Suppressor macrophage (primary cell): Measurements from ENCODE around the gene ITGAL.
A peak's percentile ranks its signal among the peaks of the same experiment; 100 is the strongest.
"Not testable (repeated sequence)": the region's sequence is repeated elsewhere in the genome, so short reads cannot be mapped to it uniquely, and the experiment has no call there.

Experiments used
- DNase-seq, 4 experiments: peaks; one replicate each; pipeline ENCODE4 v3.0.0-alpha.2; 2020 to 2022

The ITGAL gene

GRCh38 chr16:30457743-30458560 lies 14.6 kb upstream of the ITGAL start:
- DNase-seq = no peak

GRCh38 chr16:30458561-30459394 lies 13.8 kb upstream of the ITGAL start:
- DNase-seq = peak; percentile 88 to 95 (median 94)

- DNase-seq = no peak
Observed at GRCh38 chr16:30459456-30459855, 13.1 kb upstream of the ITGAL start.

GRCh38 chr16:30461426-30461825 lies 11.1 kb upstream of the ITGAL start:
- peak in 3 of 4 experiments; percentile 28 to 39 (median 30) for DNase-seq

GRCh38 chr16:30464078-30464477 lies 8.5 kb upstream of the ITGAL start:
- peak in 3 of 4 experiments; percentile 23 to 55 (median 51) for DNase-seq

GRCh38 chr16:30470170-30470512 lies 2.4 kb upstream of the ITGAL start:
- no peak for DNase-seq

GRCh38 chr16:30470632-30470995 lies 1.9 kb upstream of the ITGAL start:
- no peak for DNase-seq

GRCh38 chr16:30473231-30474073 lies 910 bp downstream of the ITGAL start:
- DNase-seq = peak; percentile 67 to 87 (median 78)

GRCh38 chr16:30474074-30474452 lies 1.5 kb downstream of the ITGAL start:
- no peak for DNase-seq

- no peak for DNase-seq
Observed at GRCh38 chr16:30474684-30475083, 2.1 kb downstream of the ITGAL start.

GRCh38 chr16:30476991-30477390 lies 4.4 kb downstream of the ITGAL start:
- DNase-seq = no peak

GRCh38 chr16:30477773-30478172 lies 5.2 kb downstream of the ITGAL start:
- DNase-seq = not testable (repeated sequence)

- peak in 3 of 4 experiments; percentile 50 to 64 (median 53) for DNase-seq
Observed at GRCh38 chr16:30478766-30479478, 6.4 kb downstream of the ITGAL start.

GRCh38 chr16:30481381-30481780 lies 8.8 kb downstream of the ITGAL start:
- peak in 3 of 4 experiments; percentile 30 to 54 (median 35) for DNase-seq

GRCh38 chr16:30482366-30482765 lies 9.8 kb downstream of the ITGAL start:
- no peak for DNase-seq

GRCh38 chr16:30484887-30485286 lies 12.3 kb downstream of the ITGAL start:
- no peak for DNase-seq

GRCh38 chr16:30485818-30486436 lies 13.4 kb downstream of the ITGAL start:
- DNase-seq = no peak

- DNase-seq = peak; percentile 48 to 75 (median 65)
Observed at GRCh38 chr16:30488764-30489605, 16.4 kb downstream of the ITGAL start.

GRCh38 chr16:30490210-30490609 lies 17.7 kb downstream of the ITGAL start:
- no peak for DNase-seq

GRCh38 chr16:30491229-30491628 lies 18.7 kb downstream of the ITGAL start:
- no peak for DNase-seq
